ENCODE data around the gene ITGA1.
"Not testable (repeated sequence)": the region's sequence is repeated elsewhere in the genome, so short reads cannot be mapped to it uniquely, and the experiment has no call there.

The ITGA1 gene

DNA sequence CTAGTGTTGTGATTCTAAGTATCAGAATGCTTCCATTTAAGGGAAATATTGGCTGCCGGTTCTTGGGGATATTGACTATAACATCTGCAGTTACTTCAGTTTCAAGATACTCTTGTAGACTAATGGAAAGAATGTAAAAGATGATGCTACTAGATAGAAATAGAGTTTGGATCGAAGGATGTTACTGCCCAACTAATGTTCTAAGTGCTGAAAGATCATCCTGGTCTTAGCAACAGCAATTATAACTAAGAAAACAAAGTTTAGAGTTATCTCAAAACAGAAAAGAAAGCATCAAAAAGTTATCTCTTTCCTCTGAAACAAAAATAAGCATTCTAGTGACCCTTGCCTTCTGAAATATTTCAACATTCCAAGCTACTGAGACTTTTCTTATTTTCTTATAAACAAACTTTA is 49.9 kb downstream of the ITGA1 start:
- no peak for DNase-seq

DNA sequence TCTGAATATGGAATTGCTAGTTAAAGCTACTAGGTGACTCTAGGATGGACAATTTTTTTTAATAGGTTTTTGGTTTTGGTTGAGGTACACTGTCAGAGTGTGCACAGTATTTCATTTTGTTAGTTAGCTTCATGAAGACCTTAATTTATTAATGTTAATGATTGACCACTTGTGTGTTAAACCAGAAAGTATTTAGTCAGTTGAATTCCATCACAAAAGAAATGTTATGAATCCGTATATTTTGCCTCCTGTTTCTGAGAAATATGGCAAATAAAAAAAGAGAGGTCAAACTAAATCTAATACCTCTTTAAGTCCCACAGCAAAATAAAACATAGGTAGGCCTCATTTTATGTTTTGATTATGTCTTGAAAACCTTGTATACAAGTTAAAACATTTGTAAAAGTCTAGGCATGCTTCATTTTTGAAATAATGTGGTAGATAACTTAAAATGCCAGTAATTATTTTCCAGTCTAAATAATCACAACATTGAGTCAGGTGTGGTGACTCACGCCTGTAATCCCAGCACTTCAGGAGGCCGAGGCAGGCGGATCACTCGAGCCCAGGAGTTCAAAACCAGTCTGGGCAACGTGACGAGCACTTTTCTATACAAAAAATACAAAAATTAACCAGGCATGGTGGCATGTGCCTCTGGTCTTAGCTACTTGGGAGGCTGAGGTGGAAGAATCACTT is 50.8 kb downstream of the ITGA1 start:
- no peak for DNase-seq

DNA sequence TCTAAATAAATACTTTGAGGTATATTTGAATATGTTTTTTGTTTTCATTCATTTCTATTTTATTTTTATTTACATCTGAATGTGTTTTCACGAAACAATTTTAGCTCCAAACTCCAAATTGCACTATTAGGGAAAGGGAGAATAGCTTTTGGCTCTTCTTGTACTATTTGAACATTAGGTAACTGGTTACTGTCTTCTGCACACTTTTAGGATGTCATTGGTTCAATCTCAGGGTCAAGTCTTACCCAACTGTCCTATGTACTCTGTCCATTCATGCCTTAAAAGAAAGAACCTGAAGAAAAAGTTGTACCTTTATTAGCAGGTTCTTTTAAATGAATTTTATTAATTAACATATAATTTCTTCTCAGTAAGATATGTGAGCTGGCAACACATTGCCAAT is 51.6 kb downstream of the ITGA1 start:
- no peak for DNase-seq

DNA sequence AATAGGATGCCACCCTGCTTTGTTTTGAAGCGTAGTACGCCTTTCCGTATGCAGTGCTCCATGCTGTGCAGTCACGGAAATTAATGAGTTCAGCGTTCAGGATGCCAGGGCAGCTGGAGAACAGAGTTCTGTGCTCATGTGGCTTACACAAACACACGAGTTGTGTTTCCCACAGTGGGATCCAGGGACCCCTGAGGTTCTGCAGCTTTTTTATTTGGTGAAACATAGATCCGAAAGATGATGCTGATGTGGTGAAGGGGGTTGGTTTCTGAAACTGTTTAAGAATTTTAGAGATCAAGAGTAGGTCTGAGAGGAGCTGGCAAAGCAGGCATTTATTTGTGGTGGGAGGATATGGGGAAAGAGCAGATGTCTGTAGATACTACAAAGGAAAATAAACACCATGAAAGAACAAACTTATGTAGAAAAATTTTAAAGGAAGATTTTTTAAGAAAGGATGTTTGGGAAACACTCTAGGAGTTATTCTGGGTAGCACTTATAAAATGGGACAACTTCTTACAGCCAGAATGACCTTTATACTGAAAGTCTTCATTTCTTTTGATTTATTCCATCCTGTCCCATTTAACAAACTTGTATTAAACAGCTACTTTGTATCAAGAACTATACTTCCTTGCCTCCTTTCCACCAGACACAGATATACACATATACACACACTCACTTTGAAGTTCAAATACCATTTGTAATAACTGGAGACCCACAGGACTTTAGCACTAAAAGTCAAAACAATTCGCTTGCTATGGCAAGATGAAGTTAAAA is 52.7 kb downstream of the ITGA1 start:
- DNase-seq: no peak

DNA sequence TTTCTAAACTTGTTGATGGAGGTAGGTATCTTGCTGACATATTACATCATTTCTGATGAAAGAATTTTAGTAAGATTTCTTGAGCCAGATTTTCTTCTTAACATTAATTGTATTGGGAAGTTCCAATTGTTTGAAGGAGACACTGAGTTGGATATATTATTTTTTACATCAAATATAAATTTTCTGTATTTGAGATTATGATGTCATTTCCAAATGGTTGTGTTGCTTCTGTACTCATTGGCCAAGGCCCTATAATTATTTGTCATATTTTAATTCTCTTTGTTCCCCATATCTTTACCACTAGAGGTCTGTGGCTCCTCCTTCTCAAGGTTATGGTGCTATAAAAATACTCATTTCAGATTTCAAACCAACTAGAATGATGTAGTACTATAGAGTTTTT is 53.4 kb downstream of the ITGA1 start:
- no peak for DNase-seq

DNA sequence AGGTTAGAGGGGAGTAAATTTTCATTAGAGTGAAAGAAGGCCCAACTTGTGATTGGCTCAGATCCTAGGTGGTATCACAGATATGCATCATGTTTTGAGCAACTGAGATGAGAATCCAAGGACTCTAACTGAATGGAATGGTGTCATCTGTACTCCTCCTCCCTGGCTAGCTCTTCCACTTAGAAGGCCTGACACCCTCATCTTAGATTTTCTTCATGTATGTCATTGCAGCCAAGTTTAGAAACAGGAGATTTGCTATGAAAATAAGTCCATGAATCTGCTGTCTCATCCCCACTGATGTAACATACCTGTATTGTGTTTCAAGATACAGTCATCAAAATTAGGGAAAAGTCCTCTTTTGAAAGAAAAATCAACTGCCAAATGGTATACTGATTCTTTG is 54.4 kb downstream of the ITGA1 start:
- DNase-seq: no peak

DNA sequence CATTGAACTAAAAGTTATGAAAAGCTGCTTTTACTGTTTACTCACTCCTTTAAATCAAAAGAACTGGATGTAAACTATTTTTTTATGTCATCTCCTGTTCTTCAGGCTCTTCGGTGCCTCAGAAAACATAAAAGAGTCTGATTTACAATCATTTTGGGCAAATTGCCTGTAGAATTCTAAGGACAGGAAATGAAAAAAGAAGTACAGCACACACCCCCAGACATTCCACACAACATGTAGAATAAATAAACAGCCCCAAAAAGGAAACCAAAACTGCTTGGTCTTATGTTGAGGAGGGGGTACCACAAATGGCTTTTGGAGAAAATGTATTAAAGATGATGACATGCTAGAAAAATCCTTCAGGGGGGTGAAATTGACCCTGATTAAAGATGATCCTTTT is 57.2 kb downstream of the ITGA1 start:
- DNase-seq: no peak

DNA sequence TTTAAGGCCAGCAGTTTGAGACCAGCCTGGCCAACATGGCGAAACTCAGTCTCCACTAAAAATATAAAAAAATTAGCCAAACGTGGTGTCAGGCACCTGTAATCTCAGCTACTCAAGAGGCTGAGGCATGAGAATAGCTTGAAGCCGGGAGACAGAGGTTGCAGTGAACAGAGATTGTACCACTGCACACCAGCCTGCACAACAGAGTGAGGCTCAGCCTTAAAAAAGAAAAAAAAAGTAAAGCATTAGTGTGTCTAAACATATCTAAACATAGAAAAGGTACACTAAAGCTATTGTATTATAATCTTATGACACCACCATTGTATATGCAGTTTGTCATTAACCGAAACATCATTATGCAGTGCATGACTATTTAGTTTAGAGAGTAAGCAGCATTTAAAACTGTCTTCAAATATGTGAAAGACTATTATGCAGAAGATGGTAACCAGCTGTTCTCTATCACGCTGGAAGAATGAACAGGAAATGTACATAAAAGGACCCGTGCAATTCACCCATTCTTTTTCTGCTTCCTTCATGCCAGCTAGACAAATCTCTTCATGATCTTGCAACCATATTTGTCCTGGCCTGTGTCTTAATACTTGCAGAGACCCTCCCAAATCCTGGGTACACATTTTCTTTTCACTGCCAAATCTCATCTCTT is 58.6 kb downstream of the ITGA1 start:
- DNase-seq: no peak

DNA sequence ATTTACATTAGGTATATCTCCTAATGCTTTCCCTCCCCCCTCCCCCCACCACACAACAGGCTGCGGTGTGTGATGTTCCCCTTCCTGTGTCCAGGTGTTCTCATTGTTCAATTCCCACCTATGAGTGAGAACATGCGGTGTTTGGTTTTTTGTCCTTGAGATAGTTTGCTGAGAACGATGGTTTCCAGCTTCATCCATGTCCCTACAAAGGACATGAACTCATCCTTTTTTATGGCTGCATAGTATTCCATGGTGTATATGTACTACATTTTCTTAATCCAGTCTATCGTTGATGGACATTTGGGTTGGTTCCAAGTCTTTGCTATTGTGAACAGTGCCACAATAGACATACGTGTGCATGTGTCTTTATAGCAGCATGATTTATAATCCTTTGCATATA is 61.0 kb downstream of the ITGA1 start:
- not testable (repeated sequence) for DNase-seq

DNA sequence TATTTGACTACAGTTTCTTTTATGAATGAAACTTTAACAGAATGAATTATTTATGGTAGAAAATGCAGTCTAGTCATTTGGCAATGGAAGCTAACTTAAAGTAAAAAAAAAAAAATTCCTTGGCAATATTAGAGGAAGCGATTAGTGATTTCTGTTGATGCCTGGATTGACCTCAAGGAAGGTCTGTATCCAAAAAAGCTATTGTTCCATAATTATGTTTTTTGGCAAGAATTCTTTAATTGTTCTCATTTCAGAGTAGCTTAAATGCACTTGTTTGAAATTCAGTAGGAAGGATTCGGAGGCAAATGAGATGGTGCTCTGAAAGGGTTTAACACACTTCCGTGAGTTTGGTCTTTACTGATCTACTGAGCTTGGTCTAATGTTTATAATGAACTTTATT is 61.8 kb downstream of the ITGA1 start:
- no peak for DNase-seq

DNA sequence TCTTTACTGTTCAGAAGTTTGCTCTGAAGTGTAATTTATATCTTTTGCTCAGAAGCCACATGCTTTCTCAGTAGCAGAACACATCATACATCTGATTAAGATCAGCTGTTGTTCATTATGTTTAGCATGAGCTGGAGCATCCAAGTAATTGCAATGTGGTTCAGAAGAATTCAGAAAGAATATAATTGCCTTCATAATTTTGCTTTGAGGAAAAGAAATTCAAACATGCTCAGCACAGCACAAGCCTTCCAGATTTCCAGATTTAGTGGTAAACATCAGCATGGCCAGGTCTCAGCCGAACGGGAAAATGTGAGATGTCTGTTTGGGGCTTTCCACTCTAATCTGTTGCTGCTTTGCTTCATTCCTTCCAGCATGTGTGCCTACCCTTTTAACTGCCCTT is 65.9 kb downstream of the ITGA1 start:
- DNase-seq: no peak

DNA sequence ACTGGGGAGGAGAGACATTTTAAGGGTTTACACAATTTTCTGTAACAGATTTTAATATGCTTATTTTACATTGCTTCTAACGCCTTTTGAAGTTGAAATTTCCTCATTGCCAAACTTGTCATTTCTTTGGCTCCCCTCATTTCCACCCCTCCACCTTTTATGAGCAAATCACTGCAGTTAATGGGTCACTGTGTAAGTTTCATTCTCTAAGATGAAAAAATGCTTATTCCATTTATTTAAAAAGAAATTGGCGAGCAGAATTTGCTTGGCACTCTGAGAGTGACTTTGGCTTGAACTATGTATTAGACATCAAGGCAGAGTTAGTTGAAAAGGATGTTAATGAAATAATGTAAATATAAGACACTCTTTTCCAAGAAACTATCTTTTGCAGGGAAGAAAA is 66.6 kb downstream of the ITGA1 start:
- DNase-seq: no peak

DNA sequence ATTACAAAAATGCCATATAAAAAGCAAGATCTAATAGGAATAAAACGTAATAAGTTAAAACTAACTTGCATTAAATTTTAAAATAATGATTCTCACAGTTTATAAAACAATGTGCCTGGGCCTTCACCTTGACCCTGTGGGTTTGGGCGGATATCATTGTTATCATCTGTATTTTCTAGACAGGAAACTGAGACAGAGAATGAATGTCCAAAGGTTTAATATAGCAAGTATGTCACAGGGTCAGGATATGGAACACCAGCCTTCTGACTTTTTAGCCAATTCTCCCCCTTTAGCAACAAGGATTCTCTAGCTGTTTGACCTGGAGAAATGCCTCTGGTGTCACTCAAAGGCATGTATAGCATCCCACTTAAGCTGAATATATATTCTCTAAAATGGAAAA is 67.2 kb downstream of the ITGA1 start:
- DNase-seq: no peak

DNA sequence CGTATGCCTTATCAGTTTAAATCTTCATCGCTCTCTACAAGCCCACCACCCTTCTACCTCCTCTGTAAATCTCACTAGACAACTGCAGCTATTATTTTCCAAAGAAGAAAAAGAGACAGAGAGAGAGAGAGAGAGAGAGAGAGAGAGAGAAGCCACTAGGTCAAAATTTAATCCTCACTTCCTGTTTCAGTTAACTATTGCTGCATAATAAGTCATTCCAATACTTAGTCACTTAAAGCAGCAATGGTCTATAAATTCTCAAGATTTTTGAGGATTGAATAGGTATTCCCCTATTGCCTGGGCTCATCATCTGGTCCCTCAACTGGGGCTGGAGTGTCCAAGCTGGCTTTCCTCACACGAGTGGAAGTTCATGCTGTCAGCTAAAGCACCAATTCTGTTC is 68.8 kb downstream of the ITGA1 start:
- no peak for DNase-seq

DNA sequence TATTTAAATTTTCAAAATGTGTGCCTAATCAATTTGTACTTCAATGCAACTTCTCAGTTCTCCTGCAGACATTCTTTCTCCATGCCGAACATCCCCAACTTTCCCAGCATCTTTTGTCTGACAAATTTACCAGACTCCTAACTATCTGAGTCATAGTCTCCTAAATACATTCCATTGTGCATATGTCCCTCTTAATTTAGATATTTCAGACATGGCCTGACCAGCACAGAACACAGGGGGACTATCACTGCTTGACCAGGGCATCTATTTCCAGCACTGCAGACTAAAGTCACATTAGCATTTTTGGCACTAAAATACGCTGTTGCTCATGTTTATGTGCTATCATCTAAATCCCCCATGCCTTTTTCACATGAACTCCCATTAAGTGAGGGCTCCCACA is 71.9 kb downstream of the ITGA1 start:
- DNase-seq: no peak

DNA sequence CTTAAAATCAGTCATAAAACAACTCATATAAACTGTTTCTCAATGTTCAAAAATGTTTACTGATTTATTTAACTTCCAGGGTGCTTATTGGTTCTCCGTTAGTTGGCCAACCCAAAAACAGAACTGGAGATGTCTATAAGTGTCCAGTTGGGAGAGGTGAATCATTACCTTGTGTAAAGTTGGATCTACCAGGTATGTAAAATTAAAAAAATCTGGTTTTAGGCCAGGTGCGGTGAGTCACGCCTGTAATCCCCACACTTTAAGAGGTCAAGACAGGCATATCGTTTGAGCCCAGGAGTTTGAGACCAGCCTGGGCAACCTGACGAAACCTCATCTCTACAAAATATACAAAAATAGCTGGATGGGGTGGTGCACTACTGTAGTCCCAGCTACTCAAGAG is 73.7 kb downstream of the ITGA1 start:
- DNase-seq: no peak

DNA sequence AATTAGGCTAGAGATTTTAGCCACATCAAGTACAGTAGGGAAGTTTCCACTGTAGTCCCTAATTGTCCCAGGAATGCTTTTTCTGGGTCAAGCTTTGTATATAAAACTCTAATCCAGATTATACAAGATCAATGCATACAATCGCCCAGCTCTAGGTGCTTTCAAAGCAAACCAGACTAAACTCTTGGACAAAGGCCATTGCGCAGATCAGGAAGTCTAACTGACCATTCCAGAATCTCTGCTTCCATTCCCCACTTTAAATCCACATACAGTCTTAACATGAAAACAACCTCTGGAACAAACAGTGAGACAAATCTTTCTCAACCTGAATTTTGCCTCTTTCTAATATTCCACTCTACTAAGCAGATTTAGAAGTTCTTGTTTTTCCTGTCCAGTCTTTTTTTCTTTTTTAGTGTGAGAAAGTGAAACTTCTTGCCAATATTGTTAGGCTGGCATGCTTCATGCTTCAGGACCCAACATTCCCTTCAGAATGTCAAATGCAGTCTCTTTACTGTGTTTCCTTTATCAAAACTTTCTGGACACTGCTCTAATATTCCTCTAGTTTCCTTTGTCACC is 76.1 kb downstream of the ITGA1 start:
- no peak for DNase-seq

DNA sequence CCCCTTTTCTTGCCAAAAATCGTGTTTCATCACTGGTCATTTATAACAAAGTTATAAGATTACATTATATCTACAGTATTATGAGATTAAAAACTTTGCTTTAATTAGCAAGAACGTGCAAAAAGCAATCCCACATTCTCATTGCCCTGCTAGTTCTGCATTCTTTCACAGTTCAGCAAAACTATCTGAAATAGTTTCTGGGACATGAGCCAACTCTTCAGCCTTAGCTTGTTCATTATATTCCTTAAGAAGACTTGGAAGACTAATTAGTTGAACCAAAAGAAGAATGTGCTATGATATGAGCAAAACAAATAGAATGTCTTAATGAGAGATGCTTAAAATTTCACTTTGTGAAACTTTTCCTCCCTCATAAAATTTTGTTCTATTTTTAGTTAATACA is 76.7 kb downstream of the ITGA1 start:
- no peak for DNase-seq

DNA sequence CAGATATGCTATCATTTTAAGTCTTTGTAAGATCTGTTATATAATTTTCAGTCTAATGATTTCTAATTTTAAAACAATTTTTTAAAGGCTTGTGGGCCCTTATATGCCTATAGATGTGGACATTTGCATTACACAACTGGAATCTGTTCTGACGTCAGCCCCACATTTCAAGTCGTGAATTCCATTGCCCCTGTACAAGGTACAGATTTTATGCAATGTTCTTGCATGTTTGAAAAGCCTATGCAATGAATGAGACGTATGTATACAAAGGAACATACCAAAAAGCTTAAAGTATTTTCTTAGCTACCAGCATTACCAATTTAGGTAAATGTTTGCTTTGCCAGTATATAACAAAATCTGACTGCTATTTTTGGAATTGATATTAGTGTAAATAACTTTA is 77.2 kb downstream of the ITGA1 start:
- DNase-seq: no peak

DNA sequence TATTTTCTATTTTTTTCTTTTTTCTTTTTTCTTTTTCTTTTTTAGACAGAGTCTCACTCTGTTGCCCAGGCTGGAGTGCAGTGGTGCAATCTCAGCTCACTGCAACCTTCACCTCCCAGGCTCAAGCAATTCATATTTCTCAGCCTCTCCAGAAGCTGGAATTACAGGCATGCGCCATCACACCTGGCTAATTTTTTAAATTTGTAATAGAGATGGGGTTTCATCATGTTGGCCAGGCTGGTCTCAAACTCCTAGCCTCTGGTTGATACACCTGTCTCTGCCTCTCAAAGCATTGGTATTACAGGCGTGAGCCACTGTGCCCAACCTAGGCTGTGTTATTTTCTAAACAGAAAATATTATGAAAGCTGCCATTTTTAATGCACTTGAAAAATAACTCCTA is 78.3 kb downstream of the ITGA1 start:
- DNase-seq: not testable (repeated sequence)

DNA sequence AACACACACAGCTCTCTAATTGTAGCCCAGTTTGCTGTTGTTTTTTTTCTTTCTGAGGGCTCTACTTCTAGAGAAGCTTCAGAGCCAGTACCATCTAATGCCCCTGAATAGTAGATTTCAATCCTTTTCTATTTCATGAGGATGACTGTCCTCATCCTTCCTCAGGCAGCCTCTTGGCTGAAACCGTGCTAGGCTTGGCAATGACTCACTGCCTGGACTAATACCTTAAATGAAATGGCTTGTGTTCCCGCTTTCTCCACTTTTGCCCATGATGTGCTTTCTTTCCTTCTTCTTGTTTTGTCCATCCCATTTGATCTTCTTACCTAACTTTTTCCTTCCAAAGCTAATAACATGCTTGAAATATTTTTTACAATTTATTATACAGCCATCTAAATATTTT is 80.1 kb downstream of the ITGA1 start:
- DNase-seq: no peak

DNA sequence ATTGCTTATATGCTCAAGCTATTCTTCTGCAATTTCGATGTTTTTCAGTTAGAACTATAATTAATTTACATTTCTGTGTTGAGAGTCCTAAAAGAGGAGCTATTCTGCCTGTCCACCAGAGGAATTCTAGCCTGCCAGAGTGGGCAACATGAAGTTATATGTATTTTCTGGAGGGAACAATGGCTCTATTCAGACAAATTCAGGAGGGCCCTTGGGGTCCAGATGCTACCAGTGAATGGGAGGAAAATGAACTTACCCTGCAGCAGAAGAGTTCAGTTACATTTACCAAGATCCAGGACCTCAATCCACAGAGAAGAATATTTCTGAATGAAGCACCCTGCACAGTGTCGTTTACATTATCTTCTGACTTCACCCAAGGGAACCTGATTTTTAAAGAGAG is 80.7 kb downstream of the ITGA1 start:
- DNase-seq: no peak

DNA sequence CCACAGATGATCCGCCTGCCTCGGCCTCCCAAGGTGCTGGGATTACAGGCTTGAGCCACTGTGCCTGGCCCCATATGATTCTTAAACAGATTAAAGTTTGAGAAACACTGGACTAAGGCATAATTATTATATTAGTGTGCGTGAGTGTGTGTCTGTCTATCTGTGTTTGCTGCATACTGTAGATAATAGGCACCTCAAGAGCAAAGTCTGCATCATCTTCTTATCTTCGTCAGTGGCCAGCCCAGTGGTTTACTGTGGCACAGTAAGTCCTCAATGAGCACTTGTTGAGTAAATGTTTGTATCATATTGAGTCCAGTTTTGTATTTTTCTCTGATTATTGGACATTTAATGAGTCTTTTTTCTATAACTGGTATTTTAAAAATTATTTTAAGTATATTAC is 81.7 kb downstream of the ITGA1 start:
- DNase-seq: no peak

DNA sequence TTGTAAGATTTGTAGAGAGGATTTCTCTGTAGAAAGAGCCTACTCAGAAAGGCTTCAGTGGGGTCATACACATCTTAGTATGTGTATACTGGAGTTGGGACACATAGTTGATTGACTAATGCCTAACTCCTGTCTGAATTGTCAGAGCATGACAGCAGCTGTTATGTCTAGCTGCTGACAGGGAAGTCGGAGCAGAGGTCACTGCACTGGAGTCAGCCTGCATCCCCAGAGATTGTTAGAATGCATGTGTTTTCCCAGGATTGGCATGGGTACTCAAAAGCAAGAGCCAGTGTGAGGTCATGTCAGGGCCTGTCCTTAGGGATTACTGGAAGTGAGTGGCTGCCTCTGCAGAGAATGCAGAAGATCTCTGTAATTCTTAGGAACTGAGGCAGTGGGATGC is 82.7 kb downstream of the ITGA1 start:
- no peak for DNase-seq

Data from NCI-H1105 (cell line).